Mesodermal cell (in vitro differentiated cells): ENCODE measurements around the gene KDM7A.
"Not testable (repeated sequence)": the region's sequence is repeated elsewhere in the genome, so short reads cannot be mapped to it uniquely, and the experiment has no call there.

Experiments used
- H3K27ac ChIP-seq: 2 replicates; pipeline ENCODE4 v1.7.0; 2013; ENCODE audit warnings: mild to moderate bottlenecking, low read depth, low read length, moderate library complexity; ENCODE audit not compliant: severe bottlenecking
- H3K36me3 ChIP-seq: 2 replicates; pipeline ENCODE4 v1.7.1; 2013; ENCODE audit warnings: mild to moderate bottlenecking, low read length, moderate library complexity; ENCODE audit not compliant: control insufficient read depth, insufficient read depth
- H3K4me1 ChIP-seq: one replicate; pipeline ENCODE4 v1.7.1; 2013; ENCODE audit warnings: mild to moderate bottlenecking, low read length; ENCODE audit not compliant: insufficient read depth, control insufficient read depth, poor library complexity, severe bottlenecking
- H3K4me3 ChIP-seq: 2 replicates; pipeline ENCODE4 v1.7.0; 2013; ENCODE audit warnings: low read length, control low read depth, mild to moderate bottlenecking; ENCODE audit not compliant: insufficient read depth, poor library complexity, severe bottlenecking; ENCODE audit errors: extremely low read depth
- H3K9me3 ChIP-seq: 2 replicates; pipeline ENCODE4 v1.7.1; 2013; ENCODE audit warnings: mild to moderate bottlenecking, low read length, moderate library complexity; ENCODE audit not compliant: control insufficient read depth
- WGBS, 2 experiments: methylation state at CpG; one replicate each; pipeline ENCODE4 v1.1.5; 2013; ENCODE audit warnings: missing lambda C conversion rate in 2 of 2; ENCODE audit not compliant: insufficient coverage in 2 of 2; 5-methylcytosine and 5-hydroxymethylcytosine counted together

Gene KDM7A

DNA sequence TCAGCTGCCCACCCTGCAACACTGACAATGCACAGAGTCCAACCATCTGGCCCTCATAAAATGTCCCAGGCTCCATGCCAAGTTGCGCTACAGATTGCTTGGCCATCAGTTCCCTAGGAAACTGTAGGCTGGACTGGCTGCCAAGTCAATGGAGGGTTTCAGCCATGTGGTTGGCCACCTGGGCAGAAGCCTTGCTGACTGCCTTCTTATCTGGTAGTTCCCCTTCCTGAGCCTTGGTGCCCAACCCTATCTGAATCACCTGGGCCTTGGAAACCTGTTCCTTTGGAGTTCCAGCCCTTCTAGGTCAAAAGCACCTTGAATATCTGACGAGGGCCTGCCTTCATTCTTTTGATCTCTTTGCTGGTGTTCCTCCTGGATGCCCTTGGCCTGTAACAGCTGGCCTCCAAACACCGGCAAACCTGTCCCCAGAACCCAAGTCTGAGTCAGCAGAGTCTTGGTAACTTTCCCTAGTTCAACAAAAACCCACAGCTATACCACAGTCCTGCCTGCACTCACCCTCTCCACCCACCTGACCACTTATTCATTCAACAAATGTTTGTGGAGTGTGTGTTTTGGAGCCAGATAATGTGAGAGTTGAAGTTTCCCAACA is 37.4 kb upstream of the KDM7A start:
- Histone ChIP-seq H3K27ac (no peak overlapping the region), H3K4me3 (no peak overlapping the region)
- 93 to 98% methylated on average over 3 of the region's 3 CpGs for WGBS, 2 experiments

DNA sequence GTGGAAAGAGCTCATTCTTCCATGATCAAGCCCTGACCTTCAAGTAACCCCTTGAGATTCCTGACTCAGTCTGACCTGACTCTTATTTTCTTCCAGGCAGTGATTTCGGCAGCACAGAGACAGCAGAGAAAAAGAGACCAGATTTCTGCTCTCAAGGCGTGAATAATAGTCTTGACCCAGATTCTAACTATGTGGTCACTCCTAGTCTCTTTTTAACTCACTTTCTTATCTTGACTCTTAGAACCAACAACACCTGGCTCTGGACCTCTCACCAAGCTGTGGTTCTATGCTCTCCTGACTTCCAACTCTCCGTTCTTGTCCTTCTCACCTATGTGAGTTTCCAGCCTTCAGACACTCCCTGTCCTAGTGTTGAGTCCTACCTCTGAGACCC is 36.9 kb upstream of the KDM7A start:
- Histone ChIP-seq H3K27ac (no peak overlapping the region), H3K4me3 (no peak overlapping the region), H3K9me3 (peaks cover 5% of the 10 kb centered on the region), H3K4me1 (no peaks in the 10 kb centered on the region), H3K36me3 (no peaks in the 10 kb centered on the region)
- WGBS, 2 experiments = 88 to 96% methylated on average over 3 of the region's 3 CpGs

More for the DNA sequence above, 37.4 kb upstream of the KDM7A start:
- H3K36me3 ChIP-seq = no peaks in the 10 kb centered on the region
- H3K9me3 ChIP-seq = peaks cover 5% of the 10 kb centered on the region
- H3K4me1 ChIP-seq = no peaks in the 10 kb centered on the region

DNA sequence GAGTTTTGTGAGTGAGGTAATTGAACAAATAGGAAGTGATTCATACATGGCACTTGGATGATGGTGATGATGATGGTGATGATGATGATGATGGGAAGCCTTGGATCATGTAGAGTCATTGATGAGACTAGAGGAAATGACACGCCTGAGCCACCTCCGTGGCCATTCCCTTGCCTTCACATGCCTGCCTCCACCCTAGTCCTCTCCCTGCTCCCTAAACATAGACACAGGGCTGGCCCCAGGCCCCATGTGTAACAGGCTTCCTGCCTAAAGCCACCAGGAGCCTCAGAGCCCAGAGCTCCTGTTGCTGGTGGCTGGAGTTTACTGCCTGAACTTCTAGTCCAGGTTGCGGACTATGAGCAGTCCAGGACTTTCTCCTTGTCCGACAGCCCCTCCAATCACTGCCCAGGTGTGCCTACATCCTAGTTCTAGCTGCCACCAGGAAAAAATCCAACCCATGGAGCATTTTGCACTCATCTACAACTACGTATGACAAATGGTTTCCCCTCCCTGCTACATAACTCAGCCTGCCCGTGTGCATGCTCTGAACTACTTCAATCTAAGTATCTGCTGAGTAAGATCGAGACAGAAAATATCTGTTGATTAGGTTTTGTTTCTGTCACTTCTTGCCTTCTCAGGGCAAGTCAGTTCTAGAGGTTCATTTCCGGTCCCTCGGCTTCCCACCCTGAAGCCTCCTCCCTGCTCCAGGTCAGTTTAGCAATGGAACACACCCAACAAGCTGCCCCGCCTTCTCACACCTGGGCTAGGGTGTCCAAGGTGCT is 35.5 kb upstream of the KDM7A start:
- Histone ChIP-seq H3K27ac (no peak overlapping the region), H3K36me3 (no peaks in the 10 kb centered on the region), H3K4me3 (no peak overlapping the region), H3K4me1 (no peaks in the 10 kb centered on the region), H3K9me3 (no peaks in the 10 kb centered on the region)
- 92 to 97% methylated on average over 7 of the region's 10 CpGs for WGBS, 2 experiments

- Histone ChIP-seq H3K4me3 (no peak overlapping the region), H3K9me3 (no peaks in the 10 kb centered on the region), H3K4me1 (no peaks in the 10 kb centered on the region), H3K27ac (no peak overlapping the region), H3K36me3 (no peaks in the 10 kb centered on the region)
- 92 to 100% methylated on average over 3 to 4 of the region's 4 CpGs for WGBS, 2 experiments
Measured at GRCh38 chr7:140211698-140212097, 34.9 kb upstream of the KDM7A start.

GRCh38 chr7:140209866-140210609 is 33.3 kb upstream of the KDM7A start:
- no peaks in the 10 kb centered on the region for H3K4me1 ChIP-seq
- H3K9me3 ChIP-seq = no peaks in the 10 kb centered on the region
- H3K27ac ChIP-seq = no peak overlapping the region
- no peak overlapping the region for H3K4me3 ChIP-seq
- H3K36me3 ChIP-seq = no peaks in the 10 kb centered on the region
- WGBS, 2 experiments = 94 to 96% methylated on average over 15 to 16 of the region's 17 CpGs

DNA sequence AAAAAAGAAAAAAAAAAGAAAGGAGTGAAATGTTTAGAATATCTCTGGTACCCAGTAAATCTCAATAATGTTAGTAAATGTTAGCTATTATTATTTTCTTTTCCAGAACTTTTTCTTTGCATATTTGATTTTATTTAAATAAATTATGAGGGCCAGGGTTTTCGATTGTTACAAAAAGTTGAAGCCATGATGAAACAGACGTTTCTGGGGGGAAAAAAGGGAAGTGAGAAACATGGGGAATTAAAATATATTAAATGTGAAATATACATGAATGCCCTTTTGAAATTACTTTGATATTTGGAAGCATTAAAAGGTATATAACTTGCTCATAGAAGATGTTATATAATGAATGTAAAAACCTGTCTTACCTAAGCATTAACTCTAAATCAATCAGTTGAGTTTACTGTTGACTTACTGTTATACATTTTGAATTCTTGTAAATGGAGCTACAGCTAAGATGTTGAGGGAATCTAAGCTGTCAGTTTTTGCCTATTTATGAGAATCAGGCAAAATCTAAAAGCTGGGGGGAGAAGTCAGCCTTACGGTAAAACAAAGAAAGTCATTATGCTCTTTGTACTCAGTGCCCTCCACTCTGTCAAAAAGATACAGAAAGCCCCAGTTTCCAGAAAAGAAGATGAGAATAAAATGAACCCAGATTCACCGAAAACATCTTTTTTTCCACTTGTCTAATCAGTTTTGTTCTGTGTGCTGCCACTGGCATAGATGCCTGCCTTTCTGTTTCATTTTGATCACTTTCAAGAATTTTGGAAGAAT is 30.0 kb upstream of the KDM7A start:
- H3K4me3 ChIP-seq = no peak overlapping the region
- H3K4me1 ChIP-seq = no peaks in the 10 kb centered on the region
- 92 to 100% methylated on average over 1 to 2 of the region's 4 CpGs for WGBS, 2 experiments
- H3K27ac ChIP-seq = no peak overlapping the region
- no peaks in the 10 kb centered on the region for H3K9me3 ChIP-seq
- H3K36me3 ChIP-seq = no peaks in the 10 kb centered on the region

GRCh38 chr7:140205600-140205999 is 28.8 kb upstream of the KDM7A start:
- Histone ChIP-seq H3K4me1 (no peaks in the 10 kb centered on the region), H3K27ac (no peak overlapping the region), H3K9me3 (no peaks in the 10 kb centered on the region), H3K36me3 (no peaks in the 10 kb centered on the region), H3K4me3 (no peak overlapping the region)
- 100% methylated on average over 1 of the region's 4 CpGs; no CpG with 5 or more reads in 1 of the 2 experiments for WGBS, 2 experiments

DNA sequence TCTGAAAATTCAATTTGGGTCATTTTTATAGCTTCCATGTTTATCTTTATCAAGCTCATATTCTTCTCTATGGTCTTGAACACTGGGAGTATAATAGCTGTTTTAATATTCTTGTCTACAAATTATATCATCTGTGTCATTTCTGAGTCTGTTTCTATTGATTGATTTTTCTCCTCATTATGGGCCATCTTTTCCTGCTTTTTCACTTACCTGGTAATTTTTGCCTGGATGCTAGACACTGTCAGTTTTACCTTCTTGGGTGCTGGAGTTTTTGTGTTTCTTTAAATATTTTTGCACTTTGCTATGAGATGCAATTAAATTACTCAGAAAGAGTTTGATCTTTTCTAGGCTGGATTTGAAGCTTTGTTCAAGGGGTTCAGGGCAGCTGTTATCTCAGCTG is 26.8 kb upstream of the KDM7A start:
- Histone ChIP-seq H3K36me3 (no peaks in the 10 kb centered on the region), H3K9me3 (no peaks in the 10 kb centered on the region), H3K4me1 (no peaks in the 10 kb centered on the region), H3K4me3 (no peak overlapping the region), H3K27ac (no peak overlapping the region)

DNA sequence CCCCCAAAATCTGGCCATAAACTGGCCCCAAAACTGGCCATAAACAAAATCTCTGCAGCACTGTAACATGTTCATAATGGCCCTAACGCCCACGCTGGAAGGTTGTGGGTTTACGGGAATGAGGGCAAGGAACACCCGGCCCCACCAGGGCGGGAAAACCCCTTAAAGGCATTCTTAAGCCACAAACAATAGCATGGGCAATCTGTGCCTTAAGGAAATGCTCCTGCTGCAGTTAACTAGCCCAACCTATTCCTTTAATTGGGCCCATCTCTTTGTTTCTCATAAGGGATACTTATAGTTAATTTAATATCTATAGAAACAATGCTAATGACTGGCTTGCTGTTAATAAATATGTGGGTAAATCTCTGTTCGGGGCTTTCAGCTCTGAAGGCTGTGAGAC is 26.2 kb upstream of the KDM7A start:
- WGBS, 2 experiments = no CpG with 5 or more reads among the region's 6 CpGs
- H3K27ac ChIP-seq, H3K4me1 ChIP-seq, H3K9me3 ChIP-seq, H3K4me3 ChIP-seq, H3K36me3 ChIP-seq: not testable (repeated sequence)

GRCh38 chr7:140201393-140201792 is 24.6 kb upstream of the KDM7A start:
- 74 to 76% methylated on average over 6 of the region's 6 CpGs for WGBS, 2 experiments
- Histone ChIP-seq H3K27ac (no peak overlapping the region), H3K4me1 (no peaks in the 10 kb centered on the region), H3K36me3 (no peaks in the 10 kb centered on the region), H3K4me3 (no peak overlapping the region), H3K9me3 (peaks cover 4% of the 10 kb centered on the region)
